Neural progenitor cell (in vitro differentiated cells): ENCODE results near the gene RBBP9. TPM values are rescaled to one million over a fixed set of nuclear protein-coding genes. Genes with fewer than 3 reads are reported as not detected.

Source experiments
- DNase-seq: peaks from one replicate; pipeline ENCODE4 v3.0.0-alpha.2; 2016; ENCODE audit warnings: low spot score
- H2AFZ ChIP-seq: fragments of 200-600 bp; sonication (generic); replicated peaks from 2 replicates; pipeline ENCODE4 v1.6.1; 2016; ENCODE audit warnings: antibody characterized with exemption
- H3F3A ChIP-seq: fragments of 200-600 bp; sonication (generic); 2 replicates; pipeline ENCODE4 v1.6.1; 2016; ENCODE audit warnings: antibody characterized with exemption, low read depth
- H3K27ac ChIP-seq: fragments of 200-600 bp; sonication (generic); 2 replicates; pipeline ENCODE4 v1.5.1; 2016; ENCODE audit warnings: mild to moderate bottlenecking
- H3K27me3 ChIP-seq: fragments of 200-600 bp; sonication (generic); 2 replicates; pipeline ENCODE4 v1.6.1; 2016; ENCODE audit warnings: mild to moderate bottlenecking, moderate library complexity
- H3K36me3 ChIP-seq: fragments of 200-600 bp; sonication (generic); 2 replicates; pipeline ENCODE4 v1.5.1; 2016
- H3K4me1 ChIP-seq: fragments of 200-600 bp; sonication (generic); 2 replicates; pipeline ENCODE4 v1.6.1; 2016; ENCODE audit warnings: mixed run types
- H3K4me2 ChIP-seq: fragments of 200-600 bp; sonication (generic); 2 replicates; pipeline ENCODE4 v1.6.1; 2016
- H3K4me3 ChIP-seq: fragments of 200-600 bp; sonication (generic); 2 replicates; pipeline ENCODE4 v1.5.1; 2016
- H3K79me2 ChIP-seq: fragments of 200-600 bp; sonication (generic); 2 replicates; pipeline ENCODE4 v1.6.1; 2016; ENCODE audit warnings: low read depth
- H3K9ac ChIP-seq: fragments of 200-600 bp; sonication (generic); 2 replicates; pipeline ENCODE4 v1.6.1; 2016
- H3K9me3 ChIP-seq: fragments of 200-600 bp; sonication (generic); 2 replicates; pipeline ENCODE4 v1.5.1; 2016; ENCODE audit warnings: low read depth
- H4K20me1 ChIP-seq: fragments of 200-600 bp; sonication (generic); 2 replicates; pipeline ENCODE4 v1.6.1; 2016; ENCODE audit warnings: low read depth
- H3K27ac Mint-ChIP-seq: 3 replicates; pipeline ENCODE4 v1.8.0; 2021; ENCODE audit warnings: mixed read lengths
- H3K27me3 Mint-ChIP-seq: 2 replicates; pipeline ENCODE4 v1.8.0; 2022; ENCODE audit warnings: low read depth, mild to moderate bottlenecking, inconsistent platforms, moderate library complexity, mixed read lengths; ENCODE audit not compliant: insufficient read depth
- H3K36me3 Mint-ChIP-seq: 3 replicates; pipeline ENCODE4 v1.8.0; 2021; ENCODE audit warnings: mixed read lengths
- H3K4me1 Mint-ChIP-seq: 3 replicates; pipeline ENCODE4 v1.8.0; 2021; ENCODE audit warnings: mixed read lengths
- H3K4me3 Mint-ChIP-seq: 3 replicates; pipeline ENCODE4 v1.8.0; 2021; ENCODE audit warnings: mild to moderate bottlenecking, moderate library complexity, mixed read lengths
- H3K9me3 Mint-ChIP-seq: 3 replicates; pipeline ENCODE4 v1.8.0; 2020; ENCODE audit warnings: mixed read lengths
- CTCF ChIP-seq: fragments of 200-600 bp; sonication (generic); IDR thresholded peaks from 2 replicates; pipeline ENCODE4 v1.5.1; 2017; ENCODE audit warnings: antibody characterized with exemption, mild to moderate bottlenecking
- EZH2 ChIP-seq: fragments of 200-600 bp; sonication (generic); IDR thresholded peaks from 2 replicates; pipeline ENCODE4 v1.6.1; 2017; ENCODE audit warnings: antibody characterized with exemption, mild to moderate bottlenecking, moderate library complexity
- EZH2phosphoT487 ChIP-seq: fragments of 200-600 bp; sonication (generic); IDR thresholded peaks from 2 replicates; pipeline ENCODE4 v1.6.1; 2017; ENCODE audit warnings: antibody characterized with exemption
- total RNA-seq: library from RNA; depleted of rRNA; stranded (reverse); fragments of >200 nt; gene quantifications from 2 replicates; pipeline ENCODE4 v1.2.3, GENCODE V29; 2015; ENCODE audit warnings: low replicate concordance

RBBP9 gene
- total RNA-seq, 1 donor from 2014 or later = 45.8 TPM

- H3K27ac Mint-ChIP-seq = peak overlapping the region; percentile 92
- H3K9me3 Mint-ChIP-seq = peaks cover 2% of the 10 kb centered on the region
- H2AFZ ChIP-seq = peak overlapping the region; percentile 44
- peak overlapping the region; percentile 85 for H3K4me2 ChIP-seq
- H3K9me3 ChIP-seq = no peaks in the 10 kb centered on the region
- peak overlapping the region; percentile 95 for H3K4me3 Mint-ChIP-seq
- no peaks in the 10 kb centered on the region for H3K27me3 Mint-ChIP-seq
- no peak overlapping the region for H3K9ac ChIP-seq
- peaks cover 6% of the 10 kb centered on the region for H3K36me3 Mint-ChIP-seq
- H3K4me1 Mint-ChIP-seq = peaks cover 12% of the 10 kb centered on the region
- TF ChIP-seq CTCF (no peak), EZH2 (no peak), EZH2phosphoT487 (no peak)
- H3K4me1 ChIP-seq = peaks cover 12% of the 10 kb centered on the region
- no peak overlapping the region for H3K27ac ChIP-seq
- H3K4me3 ChIP-seq = peak overlapping the region; percentile 70
- peaks cover 22% of the 10 kb centered on the region for H3F3A ChIP-seq
- H4K20me1 ChIP-seq = no peaks in the 10 kb centered on the region
- no peak for DNase-seq
- H3K27me3 ChIP-seq = no peaks in the 10 kb centered on the region
- H3K36me3 ChIP-seq = no peaks in the 10 kb centered on the region
- H3K79me2 ChIP-seq = peaks cover 8% of the 10 kb centered on the region
These were observed 578 bp upstream of the RBBP9 start for GRCh38 chr20:18497603-18498002.

GRCh38 chr20:18496042-18496441, 983 bp downstream of the RBBP9 start:
- peaks cover 12% of the 10 kb centered on the region for H3K4me1 ChIP-seq
- H3K27ac ChIP-seq = no peak overlapping the region
- H2AFZ ChIP-seq = no peak overlapping the region
- DNase-seq = peak; percentile 21
- Mint-ChIP-seq H3K4me1 (peaks cover 12% of the 10 kb centered on the region), H3K4me3 (peak overlapping the region; percentile 95), H3K9me3 (peaks cover 2% of the 10 kb centered on the region), H3K27me3 (no peaks in the 10 kb centered on the region), H3K36me3 (peaks cover 8% of the 10 kb centered on the region), H3K27ac (no peak overlapping the region)
- H3K79me2 ChIP-seq = peaks cover 8% of the 10 kb centered on the region
- H3K4me3 ChIP-seq = peak overlapping the region; percentile 70
- peaks cover 22% of the 10 kb centered on the region for H3F3A ChIP-seq
- no peaks in the 10 kb centered on the region for H3K9me3 ChIP-seq
- no peaks in the 10 kb centered on the region for H4K20me1 ChIP-seq
- peak overlapping the region; percentile 35 for H3K9ac ChIP-seq
- TF ChIP-seq EZH2phosphoT487 (no peak), CTCF (no peak), EZH2 (no peak)
- H3K4me2 ChIP-seq = peak overlapping the region; percentile 85
- no peaks in the 10 kb centered on the region for H3K36me3 ChIP-seq
- no peaks in the 10 kb centered on the region for H3K27me3 ChIP-seq

- Histone ChIP-seq H3F3A (peaks cover 11% of the 10 kb centered on the region), H3K27ac (no peak overlapping the region), H4K20me1 (no peaks in the 10 kb centered on the region), H2AFZ (no peak overlapping the region), H3K4me2 (no peak overlapping the region), H3K4me3 (no peak overlapping the region), H3K9ac (no peak overlapping the region), H3K4me1 (no peaks in the 10 kb centered on the region), H3K9me3 (no peaks in the 10 kb centered on the region), H3K36me3 (peaks cover 9% of the 10 kb centered on the region), H3K27me3 (no peaks in the 10 kb centered on the region), H3K79me2 (no peaks in the 10 kb centered on the region)
- H3K27ac Mint-ChIP-seq = no peak overlapping the region
- H3K9me3 Mint-ChIP-seq = no peaks in the 10 kb centered on the region
- H3K36me3 Mint-ChIP-seq = peaks cover 15% of the 10 kb centered on the region
- H3K4me3 Mint-ChIP-seq = no peak overlapping the region
- TF ChIP-seq EZH2phosphoT487 = no peak
- no peak for DNase-seq
- H3K4me1 Mint-ChIP-seq = no peaks in the 10 kb centered on the region
- H3K27me3 Mint-ChIP-seq = no peaks in the 10 kb centered on the region
These were observed 8.7 kb downstream of the RBBP9 start for GRCh38 chr20:18488301-18488700.

- Histone ChIP-seq H3K9ac (no peak overlapping the region), H3K4me1 (no peaks in the 10 kb centered on the region), H3K4me2 (no peak overlapping the region), H3K27me3 (no peaks in the 10 kb centered on the region), H3K4me3 (no peak overlapping the region), H4K20me1 (no peaks in the 10 kb centered on the region), H2AFZ (no peak overlapping the region), H3K27ac (no peak overlapping the region), H3F3A (peaks cover 11% of the 10 kb centered on the region), H3K36me3 (peaks cover 13% of the 10 kb centered on the region), H3K79me2 (no peaks in the 10 kb centered on the region), H3K9me3 (no peaks in the 10 kb centered on the region)
- H3K4me3 Mint-ChIP-seq = no peak overlapping the region
- TF ChIP-seq EZH2phosphoT487 (no peak), EZH2 (no peak), CTCF (no peak)
- no peaks in the 10 kb centered on the region for H3K9me3 Mint-ChIP-seq
- H3K4me1 Mint-ChIP-seq = no peaks in the 10 kb centered on the region
- peaks cover 17% of the 10 kb centered on the region for H3K36me3 Mint-ChIP-seq
- H3K27ac Mint-ChIP-seq = no peak overlapping the region
- peaks cover 7% of the 10 kb centered on the region for H3K27me3 Mint-ChIP-seq
- no peak for DNase-seq
These were observed 15.4 kb downstream of the RBBP9 start for GRCh38 chr20:18481596-18481995.
